HG03097 (cell line): ENCODE data around the gene CDH13.

Experiments
- ATAC-seq: cut with Tn5 transposase; IDR thresholded peaks from one replicate; pipeline ENCODE4 v1.9.1; 2021; ENCODE audit not compliant: unreplicated experiment, low FRiP score

The CDH13 gene

DNA sequence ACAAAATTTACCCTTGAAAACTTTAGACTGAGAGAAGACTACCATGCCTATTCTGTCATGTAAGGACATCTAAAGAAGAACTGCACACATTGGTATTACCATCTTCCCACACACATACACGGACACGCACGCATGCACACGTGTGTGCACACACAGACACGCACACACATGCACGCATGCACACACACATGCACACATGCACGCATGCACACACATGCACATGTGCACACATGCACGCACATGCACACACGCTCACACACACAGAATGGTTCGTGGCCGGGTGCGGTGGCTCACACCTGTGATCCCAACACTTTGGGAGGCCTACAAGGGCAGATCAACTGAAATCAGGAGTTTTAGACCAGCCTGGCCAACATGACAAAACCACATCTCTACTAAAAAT is 884.1 kb downstream of the CDH13 start:
- no peak for ATAC-seq

DNA sequence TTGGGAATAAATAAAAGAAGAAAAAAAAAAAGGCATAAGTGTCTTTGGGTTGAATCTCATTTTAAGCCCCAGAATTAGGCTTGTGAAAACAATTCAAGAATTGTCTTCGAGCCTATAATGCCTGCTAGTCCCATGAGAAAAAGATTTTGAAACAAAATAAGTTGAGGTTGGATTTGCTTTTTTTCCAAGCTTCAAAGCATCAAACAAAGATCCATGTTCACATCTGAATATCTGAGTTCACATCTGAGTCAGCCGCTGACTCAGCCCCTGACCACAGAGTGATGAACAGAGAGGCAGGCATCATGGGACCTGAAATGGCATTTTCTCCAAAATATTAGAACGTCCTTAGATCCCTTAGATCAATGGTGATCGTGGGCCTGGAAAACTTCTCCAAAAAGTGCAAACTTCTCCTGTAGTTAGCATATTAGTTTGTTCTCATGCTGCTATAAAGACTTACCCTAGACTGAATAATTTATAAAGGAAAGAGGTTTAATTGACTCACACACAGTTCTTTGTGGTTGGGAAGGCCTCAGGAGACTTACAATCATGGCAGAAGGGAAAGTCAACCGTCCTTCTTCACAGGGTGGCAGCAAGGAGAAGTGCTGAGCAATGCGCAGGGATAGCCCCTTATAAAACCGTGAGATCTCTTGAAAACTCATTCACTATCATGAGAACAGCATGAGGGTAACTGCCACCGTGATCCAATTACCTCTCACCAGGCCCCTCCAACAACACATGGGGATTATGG is 886.4 kb downstream of the CDH13 start:
- ATAC-seq = no peak

DNA sequence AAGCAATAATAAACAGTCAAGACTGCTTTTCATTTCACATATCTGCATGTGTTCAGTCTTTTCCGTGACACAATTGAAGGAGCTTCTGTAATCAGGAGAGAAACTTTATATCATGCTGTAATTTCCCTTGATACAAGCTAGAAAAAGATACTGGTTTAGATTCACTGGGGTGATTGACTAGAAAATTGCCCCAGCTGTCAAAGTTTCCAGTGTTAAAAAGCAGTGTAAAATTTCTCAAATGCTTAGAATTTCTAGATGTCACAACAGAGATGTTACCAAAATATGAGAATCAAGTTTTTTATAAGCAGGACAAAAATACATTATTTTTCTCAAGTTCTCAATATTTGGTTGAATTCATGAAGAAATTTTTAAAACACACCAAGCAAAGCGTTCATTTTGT is 888.6 kb downstream of the CDH13 start:
- no peak for ATAC-seq

DNA sequence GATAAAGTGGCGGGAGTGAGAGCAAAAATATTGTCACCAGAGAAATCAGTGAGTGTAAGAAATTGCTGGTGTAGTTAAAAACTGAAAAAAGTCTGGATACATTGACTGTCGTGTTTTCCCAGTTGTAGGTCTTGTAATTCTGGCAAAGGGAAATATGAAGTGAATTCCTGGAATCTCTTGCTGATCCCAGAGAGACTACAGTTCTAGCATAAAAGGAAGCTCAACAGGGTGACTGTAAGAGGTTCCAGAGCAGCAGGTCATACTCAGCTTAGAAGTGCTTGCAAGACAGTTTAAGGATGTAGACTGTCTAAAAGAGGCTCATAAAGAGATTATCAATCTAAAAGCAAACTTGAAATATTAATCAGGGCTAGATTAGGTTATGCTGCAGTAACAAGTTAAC is 890.2 kb downstream of the CDH13 start:
- ATAC-seq = no peak

DNA sequence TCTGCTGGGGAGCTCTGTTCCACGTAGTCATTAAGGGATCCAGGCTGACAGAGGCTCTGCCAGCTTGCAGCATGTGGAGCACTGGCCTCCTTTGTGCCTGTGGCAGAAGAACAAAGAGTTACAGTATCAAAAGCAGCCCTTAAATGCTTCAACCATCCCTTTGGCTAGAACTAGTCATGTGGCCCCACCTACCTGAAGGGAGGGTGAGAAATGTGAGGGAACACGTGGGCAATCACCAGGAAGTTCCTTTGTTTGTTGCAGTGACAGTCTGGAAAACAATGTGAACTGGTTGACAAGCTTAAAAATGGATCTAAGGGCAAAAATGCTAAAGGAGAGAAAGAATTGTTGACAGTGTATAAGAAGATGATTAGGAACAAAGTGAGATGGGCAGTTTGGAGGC is 890.6 kb downstream of the CDH13 start:
- ATAC-seq = no peak

DNA sequence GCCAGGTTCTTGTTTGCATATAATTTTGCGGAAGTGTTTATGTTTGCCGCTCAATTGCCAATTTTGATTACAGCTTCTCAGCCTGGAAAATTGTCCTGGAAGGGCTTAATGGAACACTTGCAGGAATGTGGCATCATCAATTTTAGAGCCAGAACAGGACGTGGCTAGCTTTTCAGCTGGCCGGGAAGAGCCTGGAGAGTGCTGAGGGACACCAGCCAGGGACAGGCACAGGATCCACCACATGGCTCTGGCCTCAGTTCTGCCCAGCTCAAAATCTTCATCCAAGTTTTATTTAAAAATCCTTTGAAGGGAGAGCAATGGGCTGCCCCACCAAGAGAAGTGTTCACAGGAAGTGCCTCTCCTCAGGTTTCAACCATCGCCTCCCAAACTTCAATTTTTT is 893.8 kb downstream of the CDH13 start:
- no peak for ATAC-seq

DNA sequence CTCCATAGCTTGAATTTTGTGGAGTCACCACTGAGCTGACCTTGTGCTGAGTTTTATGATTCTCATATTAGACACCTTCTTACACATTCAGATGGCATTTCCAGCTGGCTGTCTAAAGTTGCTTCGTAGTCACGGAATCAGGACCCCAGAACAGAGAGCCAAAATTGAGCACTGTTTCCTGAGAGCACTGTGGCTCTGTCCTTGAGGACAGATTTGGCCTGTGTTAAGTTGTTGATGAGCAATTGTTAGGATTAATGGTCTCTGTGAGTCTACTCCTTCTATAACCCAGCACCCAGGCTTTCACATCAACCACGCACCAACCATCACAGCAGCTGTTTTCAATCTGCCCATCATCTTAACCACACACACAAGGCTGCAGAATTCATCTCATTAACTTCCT is 903.5 kb downstream of the CDH13 start:
- ATAC-seq = no peak

DNA sequence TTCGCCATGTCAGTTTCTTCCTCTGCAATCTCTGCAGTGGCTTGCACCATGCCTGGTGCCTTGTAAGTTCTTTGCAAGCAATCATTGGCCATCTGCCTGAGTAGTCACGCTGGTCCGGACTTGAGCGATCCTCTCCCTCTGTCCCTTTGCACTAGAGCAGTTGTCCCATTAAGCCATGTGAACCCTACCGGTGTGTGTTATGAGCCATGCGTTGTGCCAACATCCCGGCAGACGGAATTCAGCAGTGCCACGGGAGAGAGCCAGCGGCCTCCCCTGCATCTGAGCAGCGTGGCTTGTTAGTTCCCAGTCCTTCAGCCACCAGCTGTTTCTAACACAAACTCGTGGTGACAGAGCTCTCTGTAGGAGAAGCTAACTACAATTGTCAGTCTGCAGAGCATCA is 905.9 kb downstream of the CDH13 start:
- no peak for ATAC-seq

DNA sequence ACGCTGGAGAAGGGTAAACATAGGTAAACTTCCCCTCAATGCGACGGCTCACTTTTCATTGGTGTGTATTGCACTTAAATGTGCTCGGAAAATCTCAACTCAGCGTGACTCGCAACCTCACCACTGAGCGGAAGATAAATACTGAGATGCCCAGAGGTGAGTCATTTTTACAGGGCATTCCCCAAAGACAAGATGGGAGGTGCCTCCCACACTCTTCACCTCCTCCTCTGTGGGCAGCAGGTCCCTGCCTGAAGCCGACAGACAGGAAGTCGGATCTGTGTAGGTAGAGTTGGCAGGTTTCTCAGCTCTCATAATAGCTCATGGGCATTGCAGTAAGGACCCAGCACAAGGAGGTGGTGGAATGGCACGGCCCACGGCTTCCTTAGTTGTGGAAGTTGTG is 906.4 kb downstream of the CDH13 start:
- ATAC-seq = no peak

DNA sequence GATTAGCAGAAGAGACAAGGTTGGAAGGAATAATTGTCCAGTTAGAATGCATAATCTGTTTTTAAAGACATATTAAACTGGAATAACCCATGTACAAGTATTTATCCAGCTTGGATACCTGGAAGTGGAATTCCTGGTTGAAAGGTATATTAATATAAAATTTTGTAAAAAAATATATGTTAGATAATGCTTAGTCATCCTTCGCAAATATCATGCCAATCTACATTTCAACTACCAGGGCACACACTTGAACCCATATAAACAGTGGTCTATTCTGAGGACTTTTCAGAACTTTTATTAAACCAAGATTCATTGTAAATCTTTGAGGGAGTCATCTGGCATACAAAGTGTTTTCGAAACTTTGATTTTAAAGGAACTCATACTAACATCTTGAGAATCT is 911.9 kb downstream of the CDH13 start:
- no peak for ATAC-seq

DNA sequence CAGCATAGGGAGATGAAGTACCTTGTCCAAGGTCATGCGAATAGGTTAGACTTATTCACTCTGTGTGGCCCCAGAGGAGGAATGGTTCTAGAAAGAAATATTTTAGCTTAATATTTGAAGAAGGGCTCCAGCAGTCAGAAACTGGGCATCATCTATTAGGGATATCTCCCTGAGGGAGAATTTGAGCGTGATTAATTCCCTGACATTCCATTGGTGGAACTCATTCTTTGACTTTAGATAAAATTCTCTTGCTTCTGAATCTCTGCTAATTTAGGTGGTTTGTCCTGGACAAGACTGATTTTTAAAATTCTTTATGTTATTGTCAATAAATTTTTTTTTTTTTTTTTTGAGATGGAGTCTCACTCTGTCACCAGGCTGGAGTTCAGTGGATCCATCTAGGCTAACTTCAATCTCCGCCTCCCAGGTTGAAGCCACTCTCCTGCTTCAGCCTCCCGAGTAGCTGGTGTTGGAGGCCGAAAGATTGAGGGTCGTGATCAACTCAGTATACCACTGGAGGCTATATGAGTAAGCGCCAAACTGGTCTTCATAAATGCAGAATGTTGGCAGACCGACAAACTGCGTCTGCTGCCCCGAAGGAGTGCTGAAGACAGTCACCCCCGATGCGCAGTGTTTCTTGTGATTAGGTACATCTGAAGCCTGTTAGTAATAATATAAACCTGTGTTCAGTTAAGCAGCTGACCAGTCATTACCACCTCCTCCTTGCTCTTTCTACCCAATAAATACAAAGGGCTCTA is 913.1 kb downstream of the CDH13 start:
- ATAC-seq = no peak

DNA sequence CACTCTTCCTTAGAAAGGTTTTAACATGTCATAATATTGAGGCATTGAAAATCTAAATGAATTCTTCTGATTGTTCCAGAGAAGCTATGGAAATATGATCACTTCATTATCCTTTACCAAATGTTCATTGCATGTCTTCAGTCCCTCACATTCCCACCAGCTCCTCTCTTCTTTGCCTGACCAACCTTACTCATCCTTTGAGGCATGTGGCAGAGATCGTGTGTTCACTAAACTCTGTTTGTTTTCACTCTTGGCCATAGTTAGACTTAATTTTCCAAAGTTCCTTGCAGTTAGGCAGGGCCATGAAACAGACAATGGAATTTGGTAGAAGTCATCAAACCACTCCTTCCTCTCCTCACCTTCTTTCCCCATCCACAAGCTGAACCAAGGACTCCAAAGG is 914.5 kb downstream of the CDH13 start:
- ATAC-seq = no peak

DNA sequence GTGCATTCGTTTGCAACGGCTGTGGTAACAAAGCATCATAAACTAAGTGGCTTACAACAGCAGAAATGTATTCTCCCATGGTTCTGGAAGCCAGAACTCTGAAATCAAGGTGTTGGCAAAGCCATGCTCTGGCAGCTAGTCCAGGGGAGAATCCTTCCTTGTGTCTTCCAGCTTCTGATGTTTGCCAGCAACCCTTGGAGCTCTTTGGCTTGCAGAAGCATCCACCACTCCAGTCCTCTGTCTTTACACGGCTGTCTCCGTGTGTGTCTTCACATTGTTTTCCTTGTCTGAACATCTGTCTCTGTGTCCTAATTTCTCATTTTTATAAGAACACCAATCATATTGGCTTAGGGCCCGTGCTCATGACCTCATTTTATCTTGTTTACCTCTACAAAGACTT is 915.7 kb downstream of the CDH13 start:
- no peak for ATAC-seq

DNA sequence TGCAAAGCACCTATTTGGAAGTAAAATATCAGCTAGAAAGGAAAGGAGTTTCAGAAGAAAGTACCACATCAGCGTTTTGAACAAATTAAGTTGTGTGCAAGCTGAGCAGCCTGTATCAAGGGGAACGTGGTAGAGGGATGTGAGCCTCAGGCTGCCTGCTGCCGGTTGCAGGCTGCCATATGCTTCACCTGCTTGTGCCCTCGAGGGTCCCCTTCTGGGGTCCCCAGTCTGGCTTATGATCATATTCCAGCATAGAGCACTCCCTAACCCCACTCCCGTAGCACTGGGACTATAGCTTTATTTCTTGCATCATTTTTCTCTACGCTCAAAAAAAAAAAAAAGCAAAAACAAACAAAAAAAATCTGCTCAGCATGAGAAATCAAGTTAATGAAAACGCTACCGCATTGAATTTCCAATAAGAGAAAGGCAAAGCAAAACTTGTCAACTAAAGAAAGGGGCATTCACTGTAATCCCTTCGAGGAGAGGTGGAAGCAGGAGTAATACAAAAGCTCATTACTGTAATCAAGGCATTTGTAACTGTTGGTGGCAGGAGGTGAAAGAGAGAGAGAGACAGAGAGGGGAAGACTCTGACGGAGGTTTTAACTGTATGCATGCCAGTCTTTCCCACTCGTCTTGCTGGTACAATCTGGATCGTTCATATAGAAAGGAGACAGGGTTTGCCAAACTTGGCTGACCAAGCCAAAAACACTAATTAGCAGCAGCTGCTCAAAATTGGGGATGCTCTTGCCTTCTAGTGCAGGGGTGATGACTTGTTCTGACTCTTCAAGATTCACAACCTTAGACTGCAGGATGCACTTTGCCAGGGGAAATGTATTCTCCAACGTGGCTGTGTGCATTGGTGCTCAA is 922.8 kb downstream of the CDH13 start:
- ATAC-seq = no peak

DNA sequence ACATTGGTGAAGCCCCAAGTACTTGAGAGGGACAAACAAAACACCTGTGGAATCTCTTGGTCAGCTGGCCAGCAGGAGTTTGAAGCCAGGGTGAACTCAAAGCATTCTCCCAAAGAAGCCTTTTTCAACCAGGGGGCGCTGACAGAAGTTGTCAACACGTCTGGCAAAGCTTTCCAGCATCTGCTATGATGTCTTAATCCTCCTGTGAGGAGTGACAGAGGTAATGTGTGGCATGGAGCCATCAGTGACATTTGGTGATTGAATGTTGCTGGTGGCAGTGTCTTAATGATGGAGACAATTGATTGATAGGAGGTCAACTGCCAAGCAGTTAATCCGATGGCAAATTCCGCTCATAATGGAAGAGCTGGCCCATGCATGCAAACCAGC is 923.4 kb downstream of the CDH13 start:
- ATAC-seq = no peak

DNA sequence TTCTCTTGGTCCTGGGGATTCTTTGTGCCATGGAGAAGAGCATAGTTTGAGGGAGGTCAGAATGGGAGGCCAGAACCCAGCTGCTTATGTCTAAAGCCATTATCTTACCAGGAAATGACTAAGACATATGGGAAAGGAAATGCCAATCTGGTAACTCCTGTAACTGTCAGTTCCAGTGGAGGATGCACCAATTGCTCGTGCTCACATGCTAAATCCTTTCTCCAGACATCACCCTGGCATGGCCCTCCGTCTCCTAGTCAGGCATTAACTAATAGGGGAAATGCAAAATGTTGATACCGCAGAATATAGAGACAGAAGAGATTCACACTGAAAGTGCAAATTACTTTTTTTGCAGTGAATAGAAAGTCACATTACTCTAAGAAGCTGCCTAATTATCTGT is 925.5 kb downstream of the CDH13 start:
- ATAC-seq = no peak

DNA sequence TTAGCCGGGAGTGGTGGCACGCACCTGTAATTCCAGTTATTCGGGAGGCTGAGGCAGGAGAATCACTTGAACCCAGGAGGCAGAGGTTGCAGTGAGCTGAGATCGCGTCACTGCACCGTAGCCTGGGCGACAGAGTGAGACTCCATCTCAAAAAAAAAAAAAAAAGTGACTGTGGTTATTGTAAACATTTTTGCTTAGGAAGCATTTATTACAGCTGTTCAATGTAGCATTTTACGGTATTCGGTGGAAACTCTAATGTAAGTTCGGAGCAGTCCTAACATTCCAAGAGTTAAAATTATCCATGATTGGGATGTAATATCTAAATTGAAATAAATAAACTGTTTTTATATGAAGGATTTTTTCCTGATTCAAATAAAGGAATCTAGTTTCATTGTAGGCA is 926.2 kb downstream of the CDH13 start:
- ATAC-seq = no peak

DNA sequence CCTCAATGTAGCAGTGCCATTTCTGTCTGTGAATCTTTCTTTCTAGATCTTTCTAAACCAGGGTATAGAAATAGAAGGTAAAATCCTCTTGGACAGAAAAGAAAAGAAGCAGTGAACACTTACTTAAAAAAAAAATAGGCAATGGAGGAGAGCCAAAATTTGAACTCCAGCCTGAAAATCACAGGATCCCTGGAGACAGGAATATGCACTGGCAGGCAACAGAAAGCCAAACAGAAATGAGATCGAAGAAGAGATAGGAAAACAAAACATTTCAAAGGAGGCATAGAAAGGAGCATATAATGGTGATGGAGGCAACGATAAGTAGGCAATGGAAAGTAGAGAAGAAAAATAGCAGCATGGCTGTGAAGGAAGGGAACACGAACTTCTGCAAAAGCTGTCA is 927.3 kb downstream of the CDH13 start:
- ATAC-seq = no peak

DNA sequence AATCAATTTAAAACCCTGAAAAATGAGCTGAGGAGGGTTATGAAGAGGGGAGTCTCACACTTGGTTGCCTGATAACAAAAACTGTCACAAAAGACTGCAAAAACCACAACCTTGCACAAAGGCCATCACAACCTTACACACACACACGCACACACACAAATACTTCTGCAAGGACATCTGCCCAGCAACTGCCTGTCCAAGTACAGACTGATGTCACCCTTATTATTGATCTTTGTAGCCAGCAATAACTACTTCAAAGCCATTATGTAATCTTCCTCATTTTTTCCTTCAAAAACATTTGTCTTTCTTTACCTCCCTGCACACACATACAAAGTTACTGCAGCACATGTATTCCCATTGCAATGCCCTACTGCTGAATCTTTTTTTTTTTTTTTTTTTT is 927.8 kb downstream of the CDH13 start:
- ATAC-seq = no peak

DNA sequence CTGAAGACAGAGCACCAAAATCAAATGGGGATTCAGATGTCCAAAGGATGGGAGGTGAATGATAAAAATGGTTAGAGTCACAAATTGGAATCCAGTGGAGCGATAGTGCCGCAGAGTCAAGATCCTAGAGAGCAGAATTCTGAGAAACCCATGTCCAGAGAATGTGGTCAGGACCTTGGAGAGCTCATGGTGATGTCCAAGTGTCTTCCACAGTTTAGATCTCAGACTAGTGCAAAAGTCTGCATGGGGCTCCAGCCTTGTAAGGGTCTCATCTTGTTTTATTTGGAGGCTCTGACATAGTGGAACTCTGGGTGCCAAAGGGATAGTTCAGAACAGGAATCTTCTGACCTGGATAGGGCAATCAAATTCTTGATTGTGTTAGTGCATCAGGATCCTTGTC is 935.1 kb downstream of the CDH13 start:
- no peak for ATAC-seq

DNA sequence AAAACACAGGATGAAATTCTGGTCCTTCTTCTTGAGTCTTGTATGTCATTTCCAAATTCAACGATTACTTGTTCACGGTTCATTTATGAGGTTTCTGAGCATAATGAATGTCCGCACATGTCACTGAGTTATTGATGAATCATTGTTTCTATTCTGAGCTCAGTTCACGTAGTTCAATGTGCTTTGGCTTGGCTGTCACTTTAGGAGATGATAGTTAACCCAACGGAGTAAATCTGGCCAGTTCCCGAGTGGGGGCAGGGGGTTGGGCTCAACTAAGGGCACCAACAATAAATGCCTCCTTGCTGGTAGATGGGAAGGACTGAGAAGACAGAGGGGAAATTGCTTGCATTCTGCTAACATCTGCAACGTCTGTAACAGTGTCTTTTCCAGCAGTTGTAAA is 941.6 kb downstream of the CDH13 start:
- no peak for ATAC-seq
